Measurements from ENCODE around the gene CD300A.

DNA sequence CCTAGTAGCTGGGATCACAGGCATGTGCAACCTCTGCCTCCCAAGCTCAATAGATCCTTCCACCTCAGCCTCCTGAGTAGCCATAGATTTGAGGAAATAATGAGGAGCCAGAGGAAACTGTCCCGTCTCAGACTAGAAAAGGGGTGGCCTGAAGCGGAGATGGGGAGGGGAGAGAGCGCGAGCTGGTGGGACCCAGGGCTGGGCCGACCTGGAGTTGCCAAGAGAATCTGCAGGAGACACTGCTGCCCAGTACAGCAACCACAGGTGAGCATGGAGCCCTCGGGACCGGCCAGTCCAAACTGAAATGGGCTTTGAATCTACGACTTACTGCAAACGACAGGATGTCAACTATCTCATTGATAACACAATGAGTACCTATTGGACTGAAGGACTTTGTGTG lies 24.3 kb downstream of the CD300A start:
- no peak for TF ChIP-seq PBX3 (CRISPR knock-in tag; IDR thresholded peaks at IDR 0.05)
- no peak for TF ChIP-seq ZNF274 (IDR thresholded peaks at IDR 0.05; ENCODE audit: low read length)
- TF ChIP-seq ZNF274 (tag by site-specific recombination; IDR thresholded peaks at IDR 0.05; ENCODE audit: borderline replicate concordance) = no peak
